GM21619 (cell line): Measurements from ENCODE around the gene SELENOK.

Experiments
- ATAC-seq: cut with Tn5 transposase; IDR thresholded peaks from one replicate; pipeline ENCODE4 v1.9.1; 2021; ENCODE audit not compliant: unreplicated experiment

SELENOK gene

DNA sequence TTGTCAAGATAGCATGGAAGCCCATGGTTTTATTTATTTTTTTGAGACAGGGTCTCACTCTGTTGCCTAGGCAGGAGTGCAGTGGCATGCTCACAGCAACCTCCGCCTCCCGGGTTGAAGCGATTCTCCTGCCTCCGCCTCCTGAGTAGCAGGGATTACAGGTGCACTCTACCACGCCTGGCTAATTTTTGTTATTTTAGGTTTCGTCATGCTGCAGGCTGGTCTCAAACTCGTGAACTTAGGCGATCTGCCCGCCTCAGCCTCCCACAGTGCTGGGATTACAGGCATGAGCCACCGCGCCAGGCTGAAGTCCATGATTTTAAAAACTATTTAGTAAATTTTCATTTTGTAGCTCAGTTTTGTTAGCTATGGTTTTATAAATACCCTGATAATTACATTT, 7.0 kb downstream of the SELENOK start:
- no peak for ATAC-seq

DNA sequence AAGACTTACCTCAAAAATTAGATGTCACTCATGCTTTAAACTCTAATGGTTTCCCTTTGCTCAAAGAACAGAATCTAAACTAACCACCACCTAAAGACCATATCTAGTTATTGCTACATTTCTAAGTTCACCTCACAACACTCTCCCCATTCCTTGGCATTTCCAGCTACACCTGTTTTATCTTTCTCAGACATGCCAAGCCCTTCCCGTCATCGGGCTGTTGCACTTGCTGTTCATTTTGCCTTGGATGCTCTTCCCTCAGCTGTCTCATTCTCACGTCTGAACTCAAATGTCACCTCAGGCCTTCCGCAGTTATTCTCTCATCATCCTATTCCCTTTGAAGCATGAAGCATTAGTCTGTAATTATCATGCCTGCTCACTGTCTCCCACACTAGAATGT, 8.7 kb downstream of the SELENOK start:
- ATAC-seq, result no peak

DNA sequence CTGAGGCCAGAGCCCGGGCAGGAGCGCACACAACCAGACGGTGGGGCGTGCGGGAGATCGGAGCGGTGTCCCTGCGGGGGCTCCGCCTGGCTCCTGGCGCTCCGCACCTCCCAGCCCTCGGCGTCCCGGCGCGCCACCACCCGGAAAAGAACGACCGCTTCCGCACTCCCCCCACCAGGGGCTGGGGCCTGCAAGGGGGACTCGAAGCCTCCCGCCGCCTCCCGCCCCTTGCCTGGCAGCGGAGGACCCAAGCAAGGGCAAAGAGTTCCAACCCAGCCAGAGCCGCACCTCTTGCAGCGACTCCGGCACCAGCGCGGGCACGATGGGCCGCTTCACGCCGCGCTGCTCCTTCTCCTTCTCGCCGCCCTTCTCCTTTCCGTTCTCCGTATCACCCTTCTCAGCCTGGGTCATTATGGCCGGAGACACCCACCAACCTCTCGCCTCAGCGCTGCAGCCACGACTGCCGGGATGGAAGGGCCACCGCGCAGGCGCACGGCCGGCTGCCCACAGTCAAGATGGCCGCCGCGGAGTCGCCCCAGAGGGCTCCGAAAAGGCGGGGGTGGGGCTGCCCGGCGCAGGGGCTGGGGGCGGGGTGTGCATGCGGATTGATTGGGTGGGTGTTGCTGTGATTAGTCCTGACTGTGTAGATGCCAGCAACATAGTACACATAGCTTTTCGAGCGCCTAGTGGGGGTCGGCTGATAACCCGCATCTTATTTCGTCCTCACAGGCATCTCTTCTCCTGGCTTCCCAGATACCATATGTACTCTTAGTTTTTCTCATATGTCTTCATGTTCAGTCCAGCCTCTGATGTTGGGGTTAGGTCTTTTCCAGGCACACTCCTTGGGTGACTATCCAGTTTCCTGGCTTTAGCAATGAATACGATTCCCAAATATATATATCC, 9.7 kb downstream of the SELENOK start, which contains the start of gene ACTR8:
TSS of gene ACTR8 (minus strand) at position 462 of the 903 bp plus-strand sequence. CDS start at position 411, 51 bp downstream.
- ATAC-seq, result peak; percentile 81

DNA sequence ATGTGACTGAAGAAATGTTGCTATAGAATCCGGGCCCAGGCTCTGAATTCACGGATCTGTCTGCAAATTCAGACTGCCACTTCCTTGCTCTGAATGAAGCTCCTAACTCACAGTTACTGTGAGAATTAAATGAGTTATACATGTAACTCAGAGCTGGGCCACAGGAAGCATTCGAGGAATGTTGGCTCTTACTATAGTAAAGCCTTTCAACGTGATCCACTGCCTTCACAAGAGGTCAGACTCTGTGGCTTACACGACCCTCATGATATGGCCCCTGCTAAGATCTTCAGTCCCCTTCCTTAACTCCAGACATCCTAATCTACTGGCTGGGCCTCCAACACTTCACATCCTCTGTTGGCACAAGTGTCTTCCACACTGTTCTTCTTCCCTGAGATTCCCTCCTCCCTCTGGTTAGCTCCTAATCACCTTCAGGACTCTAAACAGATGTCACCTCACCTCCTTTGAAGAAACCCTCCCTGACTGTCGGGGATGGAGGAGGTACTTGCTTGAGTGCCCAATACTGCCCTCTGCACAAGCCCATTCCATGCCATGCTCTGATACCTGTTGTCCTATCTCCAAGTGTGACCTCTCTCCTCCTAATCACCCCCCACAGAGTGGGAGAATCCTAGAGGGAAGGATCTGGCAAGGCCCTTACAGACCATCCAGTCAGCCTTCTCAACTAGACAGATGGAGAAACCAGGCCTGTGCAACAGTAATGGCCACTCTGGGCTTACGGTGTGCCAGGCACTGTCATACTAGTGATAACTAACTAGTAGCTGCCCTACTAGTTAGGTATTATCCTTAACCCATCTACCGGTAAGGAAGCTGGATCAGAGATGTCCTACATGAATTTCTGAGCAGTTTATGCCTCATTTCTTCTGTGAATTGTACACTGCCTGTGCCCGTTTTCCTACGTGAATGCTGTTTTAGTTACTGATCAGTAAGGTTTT, 11.0 kb downstream of the SELENOK start:
- ATAC-seq, result no peak

DNA sequence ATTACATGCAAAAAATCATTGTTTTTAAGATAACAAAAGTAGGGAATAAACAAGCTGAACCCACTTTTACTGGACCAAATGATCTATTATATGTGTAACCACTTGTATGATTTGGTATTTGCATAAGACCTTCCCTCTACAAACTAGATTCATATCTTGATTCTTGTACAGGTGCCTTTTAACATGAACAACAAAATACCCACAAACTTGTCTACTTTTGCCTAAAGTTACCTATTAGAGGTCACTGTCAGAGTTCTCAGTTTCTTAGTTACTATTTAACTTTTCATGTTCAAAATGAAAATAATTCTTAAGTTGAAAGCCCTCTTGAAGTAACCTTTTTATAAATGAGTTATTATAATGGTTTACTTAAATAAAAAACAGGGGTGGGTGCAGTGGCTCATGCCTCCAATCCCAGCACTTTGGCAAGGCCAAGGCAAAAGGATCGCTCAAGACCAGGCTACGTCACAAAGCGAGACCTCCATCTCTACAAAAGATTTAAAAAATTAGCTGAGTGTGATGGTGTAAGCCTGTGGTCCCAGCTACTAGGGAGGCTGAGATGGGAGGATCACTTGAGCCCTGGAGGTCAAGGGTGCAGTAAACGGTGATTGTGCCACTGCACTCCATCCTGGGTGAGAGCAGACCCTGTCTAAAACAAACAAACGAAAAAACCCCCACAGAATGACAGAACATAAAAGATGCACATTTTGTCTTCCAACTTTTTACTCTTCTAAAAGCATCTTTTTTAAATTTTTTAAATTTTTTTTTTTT, 25.7 kb downstream of the SELENOK start:
- ATAC-seq, result peak; percentile 77

DNA sequence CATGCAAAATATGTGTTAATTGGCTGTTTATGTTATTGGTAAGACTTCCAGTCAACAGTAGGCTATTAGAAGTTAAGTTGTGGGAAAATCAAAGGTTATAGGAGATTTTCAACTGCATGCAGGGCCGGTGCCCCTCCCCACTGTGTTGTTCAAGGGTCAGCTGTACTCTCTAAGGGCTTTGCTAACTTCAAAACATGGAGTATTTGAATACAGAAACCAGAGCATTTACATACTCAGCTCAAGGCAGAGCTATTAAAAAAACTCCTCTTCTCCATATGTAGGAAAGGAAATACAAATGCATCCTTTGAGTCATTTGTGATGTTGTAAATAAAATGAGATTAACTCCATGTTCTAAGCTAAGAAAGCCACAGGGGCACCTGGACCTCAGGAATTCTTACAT, 28.5 kb downstream of the SELENOK start:
- ATAC-seq, result peak; percentile 47

DNA sequence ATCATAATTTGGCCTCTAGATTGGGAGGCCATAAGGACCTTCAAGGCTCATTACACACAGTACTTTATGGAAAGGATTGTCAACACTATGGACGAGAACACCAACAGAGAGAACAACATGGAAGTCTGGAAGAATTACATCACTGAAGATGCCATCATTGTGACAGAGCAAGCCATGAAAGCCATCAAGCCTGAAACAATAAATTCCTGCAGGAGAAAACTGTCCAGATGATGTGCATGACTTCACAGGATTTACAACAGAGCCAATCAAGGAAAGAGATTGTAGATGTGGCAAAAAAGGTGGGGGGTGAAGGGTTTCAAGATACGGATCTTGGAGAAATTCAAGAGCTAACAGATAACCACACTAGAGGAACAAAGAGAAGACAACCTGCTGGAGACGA, 29.4 kb downstream of the SELENOK start:
- ATAC-seq, result no peak

DNA sequence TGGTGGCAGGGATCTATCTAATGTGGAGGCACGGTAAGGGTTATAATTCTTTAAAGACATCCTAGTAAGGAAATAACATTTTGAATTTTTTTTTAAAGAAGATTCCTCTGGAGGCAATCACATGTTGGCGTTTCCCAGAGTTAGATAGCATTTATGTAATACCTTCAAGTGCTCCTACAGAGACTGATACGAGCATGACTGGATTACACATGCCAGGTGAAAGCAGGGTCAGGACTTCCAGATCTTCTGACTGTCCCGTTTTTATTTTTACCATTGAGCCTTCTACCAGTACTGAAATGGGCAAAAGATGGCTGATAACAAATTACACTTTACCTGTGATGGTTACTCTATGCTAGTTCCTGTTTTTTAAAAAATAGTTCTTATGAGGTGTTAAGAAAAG, 31.5 kb downstream of the SELENOK start:
- no peak for ATAC-seq

DNA sequence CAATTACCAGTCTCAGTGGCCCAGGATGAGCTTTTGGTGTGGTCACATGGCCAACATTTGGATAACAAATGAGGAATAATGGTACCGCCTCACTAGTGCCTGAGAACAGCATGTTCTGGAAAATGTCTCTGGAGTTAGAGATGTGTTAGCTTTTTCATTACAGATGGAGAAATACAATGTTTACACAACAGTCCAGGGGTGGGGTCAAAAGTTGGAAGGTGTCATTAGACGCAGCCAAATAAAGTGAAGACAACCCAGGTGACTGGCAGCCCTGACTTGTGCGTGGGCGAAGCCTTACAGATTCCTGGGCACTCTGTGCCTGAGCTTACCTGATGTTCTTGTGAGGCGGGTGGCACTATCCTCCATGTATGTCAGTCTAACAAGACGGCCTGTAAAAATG, 32.5 kb downstream of the SELENOK start:
- ATAC-seq, result no peak

DNA sequence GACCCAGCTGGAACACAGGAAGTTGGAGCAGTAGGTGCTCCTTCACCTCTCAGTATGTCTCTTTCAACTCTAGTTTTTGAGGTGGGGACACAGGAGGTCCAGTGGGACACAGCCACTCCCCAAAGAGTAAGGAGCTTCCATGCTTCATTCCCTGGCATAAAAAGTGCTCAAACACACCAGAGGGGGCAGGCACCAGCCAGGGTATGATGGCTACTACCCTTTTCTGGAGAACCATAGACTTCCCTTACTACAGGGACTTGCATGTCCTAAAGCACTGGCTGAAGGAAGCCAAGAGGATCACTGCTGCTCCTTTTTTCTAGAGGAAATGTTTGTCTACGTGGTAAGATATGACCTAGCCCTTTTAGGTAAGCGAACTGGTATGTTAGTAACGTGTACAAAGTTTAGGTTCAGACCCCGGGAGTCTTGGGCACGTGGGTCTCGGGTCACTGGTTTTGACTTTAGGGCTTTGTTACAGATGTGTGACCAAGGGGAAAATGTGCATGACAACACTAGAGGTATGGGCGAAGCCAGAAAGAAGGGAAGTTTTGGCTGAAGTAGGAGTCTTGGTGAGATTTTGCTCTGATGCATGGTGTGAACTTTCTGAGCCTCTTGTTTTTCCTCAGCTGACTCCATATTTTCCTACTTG, 33.4 kb downstream of the SELENOK start:
- no peak for ATAC-seq

DNA sequence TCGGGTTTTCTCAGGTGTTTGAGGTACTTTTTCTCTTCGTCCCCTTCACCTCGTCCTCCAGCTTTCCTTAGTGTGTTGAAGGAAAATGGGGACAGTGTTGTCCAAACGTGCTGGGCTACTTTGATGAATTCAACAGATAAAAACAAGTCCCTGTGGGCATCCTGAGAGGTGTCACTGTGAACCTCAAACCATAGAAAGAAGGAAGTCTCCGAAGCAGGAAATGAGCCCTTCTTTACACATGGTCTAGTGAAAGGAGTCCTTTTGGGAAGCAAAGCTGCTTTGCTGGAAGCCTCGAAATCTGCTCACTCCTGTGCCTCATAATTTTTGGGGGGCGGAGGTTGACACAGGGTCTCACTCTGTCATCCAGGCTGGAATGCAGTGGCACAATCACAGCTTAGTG, 34.7 kb downstream of the SELENOK start:
- no peak for ATAC-seq

DNA sequence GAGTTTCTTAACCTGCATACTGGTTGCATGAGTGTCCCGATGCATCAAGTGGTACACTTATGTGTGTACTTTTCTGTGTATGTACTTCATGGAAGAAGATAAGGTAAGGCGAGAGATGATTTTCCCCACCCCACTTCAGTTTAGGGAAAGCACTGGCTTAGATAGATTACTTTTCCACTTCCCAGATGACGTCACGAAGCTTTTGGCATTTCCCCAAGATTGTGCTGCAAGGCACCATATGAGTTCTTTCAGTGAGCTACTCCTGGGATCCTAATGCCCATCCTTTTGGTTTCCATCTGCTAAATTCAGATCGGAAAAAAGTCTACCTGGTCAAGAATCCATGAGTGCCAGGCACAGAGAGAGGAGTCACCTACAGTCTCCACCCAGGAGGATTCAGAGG, 40.8 kb downstream of the SELENOK start:
- no peak for ATAC-seq

DNA sequence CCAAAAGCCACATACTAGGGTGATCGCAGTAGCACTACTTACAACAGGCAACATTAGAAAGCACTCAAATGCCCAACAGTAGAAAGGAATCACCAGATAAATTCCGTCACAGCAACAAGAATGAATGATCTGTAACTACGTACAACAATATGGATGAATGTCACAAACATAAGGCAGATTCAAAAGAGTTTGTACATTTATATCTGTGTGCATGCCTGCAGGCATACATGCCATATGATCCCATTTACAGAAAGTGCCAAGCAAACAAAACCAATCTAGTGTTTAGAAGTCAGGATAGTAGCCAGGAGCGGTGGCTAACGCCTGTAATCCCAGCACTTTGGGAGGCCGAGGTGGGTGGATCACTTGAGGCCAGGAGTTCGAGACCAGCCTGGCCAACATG, 41.7 kb downstream of the SELENOK start:
- no peak for ATAC-seq

DNA sequence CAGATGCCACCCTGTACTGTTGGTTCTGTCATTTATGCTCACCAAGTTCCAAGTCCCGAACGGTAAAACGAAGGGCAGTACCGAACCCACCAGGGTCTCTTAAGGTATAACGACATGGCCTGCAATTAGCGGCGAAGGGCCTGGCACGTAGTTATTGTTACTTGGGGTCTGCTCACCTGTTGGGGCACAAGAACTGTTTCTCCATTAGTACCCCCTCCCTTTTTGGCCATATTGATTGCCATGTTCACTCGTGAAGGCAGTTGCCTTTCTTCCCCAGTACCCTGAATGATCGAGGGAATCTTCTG, 44.9 kb downstream of the SELENOK start:
- no peak for ATAC-seq

DNA sequence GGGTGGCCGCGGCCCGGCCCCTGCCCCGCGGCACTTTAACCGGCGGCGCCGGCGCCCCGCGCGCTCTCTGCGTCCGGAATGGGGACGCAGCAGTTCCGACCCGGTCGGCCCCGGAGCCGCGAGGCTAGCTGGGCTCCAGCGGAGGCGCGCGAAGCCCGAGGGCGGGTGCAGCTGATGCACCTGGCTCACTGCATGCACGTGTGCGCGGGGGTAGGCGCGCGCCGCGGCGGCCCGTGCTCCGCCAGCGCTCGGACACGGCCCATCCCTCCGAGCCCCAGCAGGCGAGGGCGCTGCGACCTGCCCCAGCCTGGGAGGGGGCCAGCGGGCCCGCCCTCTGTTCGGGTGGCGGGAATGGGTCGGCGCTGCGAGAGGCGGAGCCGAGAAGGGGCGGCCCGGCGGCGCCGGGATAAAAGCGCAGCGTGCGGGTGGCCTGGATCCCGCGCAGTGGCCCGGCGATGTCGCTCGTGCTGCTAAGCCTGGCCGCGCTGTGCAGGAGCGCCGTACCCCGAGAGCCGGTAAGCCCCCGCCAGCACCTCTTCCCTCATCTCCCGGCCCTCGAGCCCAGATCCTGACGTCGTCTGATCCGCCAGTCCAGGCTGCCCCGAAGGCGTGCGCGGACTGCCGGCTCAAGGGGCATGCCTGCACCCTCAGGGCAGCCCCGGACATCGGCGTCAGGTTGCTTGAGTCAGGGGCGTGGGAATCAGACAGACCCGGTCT, 45.4 kb downstream of the SELENOK start, which contains the start of the genes CHDH and IL17RB:
TSS of gene CHDH (minus strand) at position 286 of the 717 bp plus-strand sequence. CDS start 22,411 bp downstream, outside the sequence.
TSS of gene IL17RB (plus strand) at position 435 of the 717 bp plus-strand sequence. CDS start at position 456, 21 bp downstream.
- ATAC-seq, result no peak

DNA sequence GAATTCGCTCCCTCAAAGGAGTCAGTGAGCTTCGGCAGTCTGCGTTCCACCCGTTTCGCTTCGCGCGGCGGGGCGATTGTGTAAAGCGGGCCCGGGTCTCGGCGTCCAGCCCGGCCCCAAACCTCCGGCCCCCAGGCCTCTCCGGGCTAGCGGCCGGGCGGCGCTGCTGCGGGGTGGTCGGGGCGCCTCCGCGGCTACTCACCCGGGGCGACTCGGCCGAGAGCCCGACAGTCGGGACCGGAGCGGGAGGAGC, 45.9 kb downstream of the SELENOK start:
- ATAC-seq, result no peak

DNA sequence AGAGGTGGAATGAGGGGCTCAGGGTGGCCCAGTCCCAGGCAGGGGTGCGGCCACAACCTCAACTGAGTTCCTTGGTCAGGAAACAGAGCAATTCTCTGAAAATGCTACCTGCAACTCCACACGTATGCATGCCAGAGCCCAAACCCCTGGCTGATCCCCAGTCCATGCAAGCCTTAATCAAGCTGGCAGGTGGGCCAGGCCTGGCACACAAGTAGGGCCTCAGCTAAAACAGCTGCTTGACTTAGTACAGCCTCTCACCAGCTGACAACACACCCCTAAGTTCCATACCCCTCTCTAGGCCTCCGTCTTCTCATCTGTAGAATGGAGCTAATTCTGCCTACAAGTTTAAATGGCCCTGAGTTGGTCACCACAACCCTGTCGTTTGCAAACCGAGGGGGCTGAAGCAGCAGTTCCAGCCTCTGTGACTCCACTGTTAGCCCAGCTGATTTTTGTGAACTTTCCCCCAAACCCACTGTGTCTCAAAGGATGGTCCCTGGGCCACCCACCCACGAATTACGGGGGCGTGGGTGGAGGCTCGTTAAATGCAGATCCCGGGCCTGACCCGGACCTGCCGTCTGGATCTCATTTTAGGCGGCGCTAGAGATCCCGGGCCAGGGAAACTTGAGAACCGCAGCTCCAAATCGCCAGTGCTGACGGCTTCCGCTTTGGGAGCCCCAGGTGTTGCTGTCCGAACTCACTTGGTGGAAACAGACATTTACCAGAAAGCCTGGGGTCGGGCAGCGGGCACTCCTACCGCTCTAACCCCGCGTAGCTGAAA, 46.4 kb downstream of the SELENOK start:
- no peak for ATAC-seq

DNA sequence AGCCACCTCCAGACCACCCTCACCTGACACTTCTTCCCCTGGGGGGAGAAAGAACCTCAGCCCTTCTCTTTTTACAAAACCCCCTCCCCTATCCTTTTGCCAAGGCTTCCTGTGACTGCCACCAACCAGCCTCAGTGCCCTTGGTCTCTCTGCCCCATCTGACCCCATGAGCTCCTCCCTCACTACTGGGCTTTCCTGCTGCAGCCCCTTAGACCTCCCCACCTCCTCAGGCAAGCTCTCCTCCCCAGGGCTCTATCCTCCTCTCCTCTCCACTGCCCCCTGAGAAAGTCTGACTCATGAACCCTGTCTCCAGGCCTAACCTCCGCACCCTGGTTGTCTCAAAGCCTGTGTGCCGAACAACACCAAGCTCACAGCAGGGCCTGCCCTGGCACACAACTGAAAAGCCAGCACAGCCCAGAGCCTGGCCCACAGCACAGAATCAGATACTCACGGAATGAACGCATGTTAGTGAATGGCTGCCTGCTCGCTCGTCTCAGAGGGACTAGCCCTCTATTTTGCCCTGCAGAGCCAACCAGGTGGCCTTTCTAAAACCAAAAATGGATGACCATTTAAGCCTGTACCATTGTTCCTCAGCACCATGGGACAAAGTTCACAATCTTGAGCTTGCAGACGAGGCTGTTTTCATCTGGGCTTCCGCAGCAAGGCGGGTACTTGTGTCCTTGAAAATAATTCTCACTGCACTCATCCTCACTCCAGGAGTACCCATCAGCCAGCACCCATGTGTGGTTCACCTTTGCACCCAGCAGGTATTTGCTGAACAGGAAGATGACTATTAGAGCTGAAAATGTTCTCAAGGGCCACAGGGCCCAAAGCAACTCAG, 47.2 kb downstream of the SELENOK start:
- ATAC-seq, result no peak
